ENCODE results near the gene COA1. TPM values are rescaled to one million over a fixed set of nuclear protein-coding genes. Genes with fewer than 3 reads are reported as not detected.

The COA1 gene
- polyA plus RNA-seq, 1 of the 3 experiments (the other 2 are of a cell fraction), result 42.8 TPM

- H2AFZ ChIP-seq (ENCODE audit: low read depth), result no peak overlapping the region
These were observed 73.7 kb downstream of the COA1 start for GRCh38 chr7:43655584-43655983.

More at GRCh38 chr7:43655584-43655983, 73.7 kb downstream of the COA1 start:
- H3K4me3 ChIP-seq (ENCODE audit: low read depth in 2 of 2, low read length in 1 of 2), result no peak overlapping the region
- H3K9ac ChIP-seq, result no peak overlapping the region
- no peak for DNase-seq
- H3K79me2 ChIP-seq (ENCODE audit: insufficient read depth), result peaks cover 85% of the 10 kb centered on the region
- no peaks in the 10 kb centered on the region for H3K9me2 ChIP-seq
- TF ChIP-seq TAF1 (IDR thresholded peaks at IDR 0.05; ENCODE audit: borderline replicate concordance, low read depth, low read length) (no peak), JUND (IDR thresholded peaks at IDR 0.05) (peak; percentile 30; the same call in 1 of the 2 replicates), PBX3 (IDR thresholded peaks at IDR 0.05) (peak; percentile 36; the same call in 1 of the 2 replicates), TCF12 (IDR thresholded peaks at IDR 0.05) (peak; percentile 57), EP300 (IDR thresholded peaks at IDR 0.05; ENCODE audit: borderline replicate concordance in 1 of 2, low read depth in 1 of 2, low read length in 1 of 2) (peak in 1 of 2 experiments; percentile 52; a peak in 1 of 4 replicates), RXRA (IDR thresholded peaks at IDR 0.05; ENCODE audit: borderline replicate concordance, low read depth) (no peak), NFIC (IDR thresholded peaks at IDR 0.05; ENCODE audit: borderline replicate concordance) (peak; percentile 71), FOSL2 (IDR thresholded peaks at IDR 0.05; ENCODE audit: borderline replicate concordance, low read depth) (peak; percentile 45), MAX (IDR thresholded peaks at IDR 0.05; ENCODE audit: low read depth) (no peak)
- TF ChIP-seq, protein P1, sequence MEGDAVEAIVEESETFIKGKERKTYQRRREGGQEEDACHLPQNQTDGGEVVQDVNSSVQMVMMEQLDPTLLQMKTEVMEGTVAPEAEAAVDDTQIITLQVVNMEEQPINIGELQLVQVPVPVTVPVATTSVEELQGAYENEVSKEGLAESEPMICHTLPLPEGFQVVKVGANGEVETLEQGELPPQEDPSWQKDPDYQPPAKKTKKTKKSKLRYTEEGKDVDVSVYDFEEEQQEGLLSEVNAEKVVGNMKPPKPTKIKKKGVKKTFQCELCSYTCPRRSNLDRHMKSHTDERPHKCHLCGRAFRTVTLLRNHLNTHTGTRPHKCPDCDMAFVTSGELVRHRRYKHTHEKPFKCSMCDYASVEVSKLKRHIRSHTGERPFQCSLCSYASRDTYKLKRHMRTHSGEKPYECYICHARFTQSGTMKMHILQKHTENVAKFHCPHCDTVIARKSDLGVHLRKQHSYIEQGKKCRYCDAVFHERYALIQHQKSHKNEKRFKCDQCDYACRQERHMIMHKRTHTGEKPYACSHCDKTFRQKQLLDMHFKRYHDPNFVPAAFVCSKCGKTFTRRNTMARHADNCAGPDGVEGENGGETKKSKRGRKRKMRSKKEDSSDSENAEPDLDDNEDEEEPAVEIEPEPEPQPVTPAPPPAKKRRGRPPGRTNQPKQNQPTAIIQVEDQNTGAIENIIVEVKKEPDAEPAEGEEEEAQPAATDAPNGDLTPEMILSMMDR (IDR thresholded peaks at IDR 0.05), result peak; percentile 31
- TF ChIP-seq, protein P2, sequence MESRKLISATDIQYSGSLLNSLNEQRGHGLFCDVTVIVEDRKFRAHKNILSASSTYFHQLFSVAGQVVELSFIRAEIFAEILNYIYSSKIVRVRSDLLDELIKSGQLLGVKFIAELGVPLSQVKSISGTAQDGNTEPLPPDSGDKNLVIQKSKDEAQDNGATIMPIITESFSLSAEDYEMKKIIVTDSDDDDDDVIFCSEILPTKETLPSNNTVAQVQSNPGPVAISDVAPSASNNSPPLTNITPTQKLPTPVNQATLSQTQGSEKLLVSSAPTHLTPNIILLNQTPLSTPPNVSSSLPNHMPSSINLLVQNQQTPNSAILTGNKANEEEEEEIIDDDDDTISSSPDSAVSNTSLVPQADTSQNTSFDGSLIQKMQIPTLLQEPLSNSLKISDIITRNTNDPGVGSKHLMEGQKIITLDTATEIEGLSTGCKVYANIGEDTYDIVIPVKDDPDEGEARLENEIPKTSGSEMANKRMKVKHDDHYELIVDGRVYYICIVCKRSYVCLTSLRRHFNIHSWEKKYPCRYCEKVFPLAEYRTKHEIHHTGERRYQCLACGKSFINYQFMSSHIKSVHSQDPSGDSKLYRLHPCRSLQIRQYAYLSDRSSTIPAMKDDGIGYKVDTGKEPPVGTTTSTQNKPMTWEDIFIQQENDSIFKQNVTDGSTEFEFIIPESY (IDR thresholded peaks at IDR 0.05; ENCODE audit: borderline replicate concordance, low read depth), result no peak
- TF ChIP-seq, protein P3, sequence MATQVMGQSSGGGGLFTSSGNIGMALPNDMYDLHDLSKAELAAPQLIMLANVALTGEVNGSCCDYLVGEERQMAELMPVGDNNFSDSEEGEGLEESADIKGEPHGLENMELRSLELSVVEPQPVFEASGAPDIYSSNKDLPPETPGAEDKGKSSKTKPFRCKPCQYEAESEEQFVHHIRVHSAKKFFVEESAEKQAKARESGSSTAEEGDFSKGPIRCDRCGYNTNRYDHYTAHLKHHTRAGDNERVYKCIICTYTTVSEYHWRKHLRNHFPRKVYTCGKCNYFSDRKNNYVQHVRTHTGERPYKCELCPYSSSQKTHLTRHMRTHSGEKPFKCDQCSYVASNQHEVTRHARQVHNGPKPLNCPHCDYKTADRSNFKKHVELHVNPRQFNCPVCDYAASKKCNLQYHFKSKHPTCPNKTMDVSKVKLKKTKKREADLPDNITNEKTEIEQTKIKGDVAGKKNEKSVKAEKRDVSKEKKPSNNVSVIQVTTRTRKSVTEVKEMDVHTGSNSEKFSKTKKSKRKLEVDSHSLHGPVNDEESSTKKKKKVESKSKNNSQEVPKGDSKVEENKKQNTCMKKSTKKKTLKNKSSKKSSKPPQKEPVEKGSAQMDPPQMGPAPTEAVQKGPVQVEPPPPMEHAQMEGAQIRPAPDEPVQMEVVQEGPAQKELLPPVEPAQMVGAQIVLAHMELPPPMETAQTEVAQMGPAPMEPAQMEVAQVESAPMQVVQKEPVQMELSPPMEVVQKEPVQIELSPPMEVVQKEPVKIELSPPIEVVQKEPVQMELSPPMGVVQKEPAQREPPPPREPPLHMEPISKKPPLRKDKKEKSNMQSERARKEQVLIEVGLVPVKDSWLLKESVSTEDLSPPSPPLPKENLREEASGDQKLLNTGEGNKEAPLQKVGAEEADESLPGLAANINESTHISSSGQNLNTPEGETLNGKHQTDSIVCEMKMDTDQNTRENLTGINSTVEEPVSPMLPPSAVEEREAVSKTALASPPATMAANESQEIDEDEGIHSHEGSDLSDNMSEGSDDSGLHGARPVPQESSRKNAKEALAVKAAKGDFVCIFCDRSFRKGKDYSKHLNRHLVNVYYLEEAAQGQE (IDR thresholded peaks at IDR 0.05; ENCODE audit: low read depth, low read length), result no peak
- H3K27ac ChIP-seq (ENCODE audit: low read depth in 2 of 2, low read length in 1 of 2), result peak overlapping the region; percentile 3 to 99; a peak in 3 of 4 replicates
- H3K27me3 ChIP-seq (ENCODE audit: insufficient read depth), result no peaks in the 10 kb centered on the region
- peaks cover 2 to 39% of the 10 kb centered on the region in 2 experiments for H3K36me3 ChIP-seq (replicated peaks in 1 of 2; ENCODE audit: control insufficient read depth in 1 of 2, insufficient read depth in 2 of 2, low read length in 1 of 2)
- H3K4me1 ChIP-seq (ENCODE audit: control insufficient read depth in 1 of 2, insufficient read depth in 2 of 2, low read depth in 1 of 2, low read length in 1 of 2), result peaks cover 15 to 56% of the 10 kb centered on the region in 2 experiments
- no peaks in the 10 kb centered on the region for H3K9me3 ChIP-seq
- WGBS (ENCODE audit: low lambda C conversion rate), result 90% methylated on average over 3 of the region's 3 CpGs
- H3K4me2 ChIP-seq, result peak overlapping the region; percentile 9; the same call in 1 of the 2 replicates
- no peaks in the 10 kb centered on the region for H4K20me1 ChIP-seq (ENCODE audit: insufficient read depth)
- peaks cover 40% of the 10 kb centered on the region for H3F3A ChIP-seq (replicated peaks; ENCODE audit: insufficient read depth)
- POLR2A ChIA-PET, result no interaction called here
- CTCF ChIA-PET, result interaction anchor here (0.8 to 2.2 kb wide), 2 partner anchors 73 to 74 kb away, joined by 3 to 9 read pairs; partner anchors contain the start of genes COA1 and STK17A
